NCI-H1105 (cell line): ENCODE measurements around the gene PARN.
"Not testable (repeated sequence)": the region's sequence is repeated elsewhere in the genome, so short reads cannot be mapped to it uniquely, and the experiment has no call there.

Experiments used
- DNase-seq: peaks from one replicate; lab custom pipeline; 2025; lab: John Stamatoyannopoulos, UW

PARN gene

GRCh38 chr16:14574698-14575415 lies 55.2 kb downstream of the PARN start:
- DNase-seq, result not testable (repeated sequence)

DNA sequence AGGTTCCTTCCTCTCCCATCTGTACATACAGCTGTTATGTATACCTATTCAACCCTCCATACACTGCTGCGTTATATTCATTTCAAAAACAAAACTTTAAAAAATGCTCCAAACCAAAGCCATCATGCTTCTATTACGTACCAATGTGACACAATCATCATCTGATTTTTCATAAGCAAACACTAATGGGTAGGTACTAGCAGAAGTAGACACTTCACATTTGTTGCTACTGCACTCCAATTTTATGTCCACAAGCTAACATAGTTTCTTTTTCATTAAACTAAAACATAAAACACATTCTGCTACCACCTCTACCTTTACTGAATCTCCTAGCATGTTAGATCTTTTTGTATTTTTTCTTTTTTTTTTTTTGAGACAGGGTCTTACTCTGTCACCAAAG lies 57.5 kb downstream of the PARN start:
- DNase-seq, result no peak

DNA sequence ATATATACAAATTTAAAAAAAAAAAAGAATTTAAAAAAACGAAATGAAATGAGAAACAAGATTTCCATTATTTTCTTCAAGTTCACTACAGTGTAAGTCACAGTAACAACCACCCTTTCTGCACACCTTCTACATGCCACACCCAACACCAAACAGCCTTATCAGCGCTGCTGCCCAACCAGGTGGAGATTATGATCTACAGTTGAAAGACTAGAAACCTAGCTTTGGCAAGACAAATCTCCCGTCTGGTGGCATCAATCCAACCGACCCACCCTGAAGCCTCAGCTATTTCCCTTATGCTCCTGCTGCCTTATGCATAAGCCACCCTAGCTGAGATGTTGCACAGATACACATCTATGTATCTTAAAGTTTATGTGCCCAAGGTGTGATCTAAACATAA lies 60.8 kb downstream of the PARN start:
- DNase-seq, result no peak

GRCh38 chr16:14566599-14566998 lies 63.5 kb downstream of the PARN start:
- no peak for DNase-seq

DNA sequence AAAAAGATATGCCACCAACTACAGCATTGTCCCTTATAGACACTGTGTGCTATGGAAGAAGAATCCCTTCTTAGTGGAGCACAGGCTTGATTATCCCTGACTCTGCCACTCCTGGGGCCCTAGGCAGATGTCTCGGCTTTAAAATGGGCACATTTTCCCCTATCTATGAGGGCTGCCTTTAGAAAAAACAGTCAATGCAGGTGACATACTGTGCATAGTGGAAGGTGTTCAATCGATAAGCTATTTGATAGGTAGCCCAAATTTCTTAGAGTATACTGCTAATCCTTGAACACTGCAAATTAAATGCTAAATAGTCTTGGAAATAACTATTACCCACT lies 64.4 kb downstream of the PARN start:
- DNase-seq, result no peak

GRCh38 chr16:14564861-14565687 lies 65.0 kb downstream of the PARN start:
- DNase-seq, result peak; percentile 57

GRCh38 chr16:14564323-14564722 lies 65.7 kb downstream of the PARN start:
- DNase-seq, result no peak

DNA sequence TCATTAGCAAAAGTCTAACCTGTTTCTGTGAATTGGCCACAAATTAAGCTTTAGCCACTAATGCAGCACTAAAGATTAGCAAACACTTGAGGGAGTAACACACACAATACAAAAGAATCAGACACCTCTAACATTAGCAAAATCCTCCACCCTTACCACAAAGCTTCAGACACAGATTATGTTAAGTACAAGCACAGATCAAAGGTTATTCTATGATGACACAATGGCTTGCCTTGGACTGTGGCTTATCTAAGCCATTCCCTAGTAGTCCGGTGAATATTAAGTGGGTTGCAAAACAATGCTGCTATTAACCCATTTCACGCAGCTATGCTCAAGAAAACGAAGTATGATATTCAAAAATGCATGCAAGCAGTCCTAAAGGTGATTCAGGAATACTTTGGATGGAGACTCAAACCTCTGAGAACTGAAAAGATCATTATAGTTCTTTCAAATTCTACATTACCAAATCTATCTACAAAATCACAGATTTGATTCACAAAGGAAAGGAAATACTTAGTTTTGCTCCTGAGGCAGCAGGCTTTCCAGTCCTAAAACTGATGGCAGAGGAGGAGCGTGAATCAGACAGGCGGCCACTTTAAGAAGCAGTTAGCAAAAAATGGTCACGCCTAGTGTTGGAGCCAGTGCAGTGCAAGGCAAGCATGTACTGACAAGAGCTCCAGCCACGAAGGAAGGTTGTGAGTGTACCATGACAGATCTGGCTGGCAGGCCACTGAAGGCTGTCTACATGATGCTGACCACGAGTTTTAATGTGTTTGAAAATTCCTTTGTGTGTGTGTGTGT lies 67.2 kb downstream of the PARN start:
- DNase-seq, result no peak

DNA sequence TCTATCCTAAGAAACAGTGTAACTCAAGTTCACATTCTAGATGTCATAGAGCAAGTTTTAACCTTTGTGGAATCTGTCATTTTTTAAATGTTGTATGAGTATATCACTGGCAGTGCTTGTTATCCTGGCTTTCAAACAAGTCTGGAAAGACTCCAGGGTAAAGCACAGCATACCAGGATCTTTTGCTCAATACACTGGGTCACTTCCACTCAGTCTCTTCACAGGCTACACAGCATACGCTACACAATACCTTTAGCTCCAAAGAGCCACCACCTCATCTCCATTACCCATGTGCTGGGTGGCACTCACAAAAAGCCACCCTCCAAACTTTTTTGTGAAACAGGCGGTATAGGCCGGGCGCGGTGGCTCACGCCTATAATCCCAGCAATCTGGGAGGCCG lies 69.5 kb downstream of the PARN start:
- no peak for DNase-seq

- no peak for DNase-seq
These were observed 70.2 kb downstream of the PARN start for GRCh38 chr16:14559809-14560241.

GRCh38 chr16:14553447-14553846 lies 76.6 kb downstream of the PARN start:
- DNase-seq, result no peak

DNA sequence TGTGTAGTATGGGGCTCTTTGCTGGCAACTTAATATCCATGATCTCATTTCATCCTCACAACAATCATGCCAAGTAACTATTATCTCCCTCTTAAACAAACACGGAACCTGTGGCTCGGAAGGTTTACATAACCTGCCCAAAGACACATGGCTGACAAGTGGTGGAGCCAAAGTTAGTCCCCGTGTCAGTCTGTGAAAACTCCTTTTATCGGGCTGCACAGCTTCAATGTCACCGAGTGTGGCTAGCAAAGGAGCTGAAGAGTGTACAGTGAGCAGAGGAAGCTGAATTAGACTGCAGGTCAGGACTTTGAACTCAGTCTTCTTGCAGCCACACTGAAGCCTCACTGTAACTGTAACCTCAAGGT lies 80.3 kb downstream of the PARN start:
- peak; percentile 52 for DNase-seq

DNA sequence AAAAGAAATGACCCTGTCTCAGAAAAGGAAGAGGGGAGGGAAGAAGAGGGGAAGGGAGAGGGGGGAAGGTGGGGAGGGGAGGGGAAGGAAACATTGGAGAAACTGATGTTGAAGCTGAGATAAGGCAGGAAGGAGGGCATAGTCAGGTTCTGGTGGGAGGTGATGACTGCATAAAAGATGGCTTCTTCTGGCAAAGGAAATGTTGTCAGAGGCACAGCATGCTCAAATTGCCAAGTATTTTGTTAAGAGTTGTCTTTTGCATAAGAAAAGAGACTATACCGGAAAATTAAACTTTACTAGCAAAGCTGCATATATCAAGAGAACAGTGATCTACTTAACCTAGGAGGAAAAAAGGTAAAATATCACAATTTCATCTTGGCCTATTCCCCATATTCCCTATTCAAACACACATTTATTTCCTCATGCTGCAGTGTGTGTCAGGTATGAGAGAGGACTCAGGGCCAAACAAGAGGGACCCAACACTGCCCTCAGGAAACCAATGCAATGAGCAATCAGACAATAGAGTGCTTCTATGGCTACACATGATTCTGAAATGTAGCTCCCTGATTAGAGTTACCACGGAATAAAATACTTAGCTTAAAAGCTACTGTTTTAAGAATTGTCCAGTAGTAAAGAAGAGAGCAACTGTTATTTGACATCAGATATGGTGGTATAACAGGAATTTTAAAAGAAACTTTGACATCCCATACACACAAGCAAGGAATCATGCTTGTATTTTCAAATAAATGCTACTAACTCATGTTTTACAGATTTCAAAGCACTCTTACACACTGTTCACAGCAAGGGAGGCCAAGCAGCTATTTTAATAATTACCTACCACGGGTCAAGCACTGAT lies 80.9 kb downstream of the PARN start:
- no peak for DNase-seq

GRCh38 chr16:14545346-14545884 lies 84.6 kb downstream of the PARN start:
- no peak for DNase-seq

DNA sequence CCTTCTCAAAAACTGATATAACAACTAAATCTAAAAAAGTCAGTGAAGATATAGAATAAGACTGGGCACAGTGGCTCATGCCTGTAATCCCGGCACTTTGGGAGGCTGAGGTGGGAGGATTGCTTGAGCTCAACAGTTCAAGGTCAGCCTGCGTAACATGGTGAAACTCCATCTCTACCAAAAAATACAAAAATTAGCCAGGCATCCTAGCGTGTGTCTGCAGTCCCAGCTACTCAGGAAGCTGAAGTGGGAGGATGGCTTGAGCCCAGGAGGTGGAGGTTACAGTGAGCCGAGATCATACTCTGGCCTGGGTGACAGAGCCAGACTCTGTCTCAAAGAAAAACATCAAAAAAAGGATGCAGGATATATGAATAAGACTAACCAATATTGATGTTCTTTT lies 85.2 kb downstream of the PARN start:
- DNase-seq, result not testable (repeated sequence)

- no peak for DNase-seq
These were observed 90.4 kb downstream of the PARN start for GRCh38 chr16:14539631-14540030.

GRCh38 chr16:14539156-14539555 lies 90.9 kb downstream of the PARN start:
- DNase-seq, result no peak

DNA sequence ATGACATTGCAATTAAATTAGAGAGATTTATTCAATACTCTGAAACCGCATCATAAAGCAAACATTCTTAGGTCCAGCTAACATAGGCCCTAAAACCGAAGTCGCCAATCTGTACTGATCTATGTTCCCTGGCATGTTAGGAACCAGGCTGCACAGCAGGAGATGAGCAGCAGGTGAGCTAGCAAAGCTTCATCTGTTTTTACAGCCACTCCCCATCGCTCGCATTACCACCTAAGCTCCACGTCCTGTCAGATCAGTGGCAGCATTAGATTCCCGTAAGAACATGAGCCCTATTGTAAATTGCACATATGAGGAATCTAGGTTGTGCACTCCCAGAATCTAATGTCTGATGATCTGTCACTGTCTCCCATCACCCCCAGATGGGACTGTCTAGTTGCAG lies 91.5 kb downstream of the PARN start:
- no peak for DNase-seq

- DNase-seq, result no peak
These were observed 98.4 kb downstream of the PARN start for GRCh38 chr16:14531613-14532012.

- no peak for DNase-seq
These were observed 99.0 kb downstream of the PARN start for GRCh38 chr16:14531101-14531500.

DNA sequence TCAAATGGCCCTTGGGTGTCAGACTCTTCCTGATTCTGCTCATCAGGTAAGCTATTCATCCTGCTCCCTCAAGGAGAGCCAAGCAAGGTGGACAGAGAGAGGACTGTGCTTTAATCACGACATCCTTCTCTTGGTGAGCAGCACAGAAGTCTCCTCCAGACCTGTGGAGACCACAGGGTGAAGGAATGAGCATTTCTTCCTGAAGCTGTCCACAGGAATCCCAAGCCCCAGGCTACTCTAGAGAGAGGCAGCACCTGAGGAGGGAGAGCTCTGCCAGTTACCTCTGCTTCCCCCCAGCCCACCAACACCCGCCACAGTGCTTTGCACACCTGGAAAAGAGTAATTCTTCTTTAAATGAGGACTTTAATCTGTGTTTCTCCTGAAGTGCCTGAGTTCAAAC lies 100.0 kb downstream of the PARN start:
- no peak for DNase-seq
